ENCODE data around the gene TSEN54.
A peak's percentile ranks its signal among the peaks of the same experiment; 100 is the strongest.
"Not testable (repeated sequence)": the region's sequence is repeated elsewhere in the genome, so short reads cannot be mapped to it uniquely, and the experiment has no call there.

The TSEN54 gene

DNA sequence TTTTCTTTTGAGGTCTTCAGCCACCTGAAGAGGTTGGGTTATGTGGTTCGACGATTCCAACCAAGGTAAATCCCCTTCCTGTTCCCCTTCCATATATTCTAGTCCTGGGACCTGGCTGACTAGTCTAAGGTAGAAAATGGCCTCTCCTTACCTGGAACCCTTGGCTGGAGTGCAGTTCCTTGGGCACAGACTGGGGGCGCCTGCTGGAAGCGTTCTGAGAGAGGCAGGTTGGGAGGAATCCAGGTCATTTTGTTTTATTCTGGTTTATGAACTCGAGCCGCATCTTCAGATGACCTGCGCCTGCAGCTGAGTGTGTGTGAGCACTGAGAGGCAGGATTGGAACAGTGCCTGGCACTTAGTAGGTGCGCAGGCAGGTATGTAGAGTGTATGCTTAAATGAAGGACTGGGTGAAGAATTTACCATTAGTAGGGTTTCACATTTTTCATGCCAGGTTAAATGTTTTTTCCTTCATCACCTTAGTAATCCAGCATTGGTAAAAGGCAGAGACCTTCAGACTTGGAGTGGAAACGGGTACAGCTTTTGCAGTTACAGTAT is 2.7 kb downstream of the TSEN54 start:
- Histone ChIP-seq H3K4me1 (ENCODE audit: control insufficient read depth, insufficient read depth, low read length) (peaks cover 9% of the 10 kb centered on the region), H3K4me3 (ENCODE audit: low read length) (no peak overlapping the region), H3K36me3 (ENCODE audit: control insufficient read depth, insufficient read depth, low read length) (peaks cover 13% of the 10 kb centered on the region), H3K27ac (ENCODE audit: low read length) (no peak overlapping the region), H3K9me3 (ENCODE audit: control insufficient read depth, insufficient read depth, low read length) (no peaks in the 10 kb centered on the region), H3K27me3 (ENCODE audit: control insufficient read depth, insufficient read depth, low read length) (no peaks in the 10 kb centered on the region)
- WGBS (ENCODE audit: insufficient coverage, insufficient read length) = no CpG with 5 or more reads among the region's 9 CpGs
- DNase-seq (ENCODE audit: low read depth, low spot score) = no peak

DNA sequence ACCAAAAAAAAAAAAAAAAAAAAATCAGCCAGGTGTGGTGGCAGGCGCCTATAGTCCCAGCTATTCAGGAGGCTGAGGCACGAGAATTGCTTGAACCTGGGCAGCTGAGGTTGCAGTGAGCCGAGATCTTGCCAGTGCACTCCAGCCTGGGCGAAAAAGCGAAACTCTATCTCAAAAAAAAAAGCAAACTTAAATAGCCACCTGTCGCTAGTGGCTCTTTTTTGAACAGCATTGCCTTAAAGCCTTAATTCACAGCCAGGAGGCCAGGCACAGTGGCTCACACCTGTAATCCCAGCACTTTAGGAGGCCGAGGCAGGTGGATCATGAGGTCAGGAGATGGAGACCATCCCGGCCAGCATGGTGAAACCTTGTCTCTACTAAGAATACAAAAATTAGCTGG is 4.1 kb downstream of the TSEN54 start:
- peaks cover 13% of the 10 kb centered on the region for H3K36me3 ChIP-seq (ENCODE audit: control insufficient read depth, insufficient read depth, low read length)
- WGBS (ENCODE audit: insufficient coverage, insufficient read length) = no CpG with 5 or more reads among the region's 8 CpGs
- not testable (repeated sequence) for H3K4me1 ChIP-seq (ENCODE audit: control insufficient read depth, insufficient read depth, low read length); DNase-seq (ENCODE audit: low read depth, low spot score); H3K9me3 ChIP-seq (ENCODE audit: control insufficient read depth, insufficient read depth, low read length); H3K4me3 ChIP-seq (ENCODE audit: low read length); H3K27me3 ChIP-seq (ENCODE audit: control insufficient read depth, insufficient read depth, low read length); H3K27ac ChIP-seq (ENCODE audit: low read length)

DNA sequence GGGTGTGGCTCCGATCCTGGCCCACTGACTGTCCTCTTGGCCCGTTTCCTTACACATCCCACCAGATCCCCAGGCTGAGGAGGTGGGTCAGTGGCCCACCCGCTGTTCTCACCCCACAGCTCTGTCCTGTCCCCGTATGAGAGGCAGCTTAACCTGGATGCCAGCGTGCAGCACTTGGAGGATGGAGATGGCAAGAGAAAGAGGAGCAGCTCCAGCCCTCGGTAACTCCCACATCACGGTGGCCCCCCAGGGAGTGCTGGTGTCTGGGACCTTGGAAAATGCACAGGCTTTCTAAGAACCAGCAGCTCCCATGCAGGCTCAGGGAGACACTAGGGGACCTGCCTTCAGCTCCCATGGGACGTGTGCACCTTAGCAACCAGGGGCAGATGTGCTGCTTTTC is 5.0 kb downstream of the TSEN54 start:
- DNase-seq (ENCODE audit: low read depth, low spot score) = no peak
- no peaks in the 10 kb centered on the region for H3K9me3 ChIP-seq (ENCODE audit: control insufficient read depth, insufficient read depth, low read length)
- WGBS (ENCODE audit: insufficient coverage, insufficient read length) = no CpG with 5 or more reads among the region's 8 CpGs
- peaks cover 13% of the 10 kb centered on the region for H3K36me3 ChIP-seq (ENCODE audit: control insufficient read depth, insufficient read depth, low read length)
- H3K4me3 ChIP-seq (ENCODE audit: low read length) = no peak overlapping the region
- H3K4me1 ChIP-seq (ENCODE audit: control insufficient read depth, insufficient read depth, low read length) = peaks cover 4% of the 10 kb centered on the region
- no peaks in the 10 kb centered on the region for H3K27me3 ChIP-seq (ENCODE audit: control insufficient read depth, insufficient read depth, low read length)
- H3K27ac ChIP-seq (ENCODE audit: low read length) = no peak overlapping the region

DNA sequence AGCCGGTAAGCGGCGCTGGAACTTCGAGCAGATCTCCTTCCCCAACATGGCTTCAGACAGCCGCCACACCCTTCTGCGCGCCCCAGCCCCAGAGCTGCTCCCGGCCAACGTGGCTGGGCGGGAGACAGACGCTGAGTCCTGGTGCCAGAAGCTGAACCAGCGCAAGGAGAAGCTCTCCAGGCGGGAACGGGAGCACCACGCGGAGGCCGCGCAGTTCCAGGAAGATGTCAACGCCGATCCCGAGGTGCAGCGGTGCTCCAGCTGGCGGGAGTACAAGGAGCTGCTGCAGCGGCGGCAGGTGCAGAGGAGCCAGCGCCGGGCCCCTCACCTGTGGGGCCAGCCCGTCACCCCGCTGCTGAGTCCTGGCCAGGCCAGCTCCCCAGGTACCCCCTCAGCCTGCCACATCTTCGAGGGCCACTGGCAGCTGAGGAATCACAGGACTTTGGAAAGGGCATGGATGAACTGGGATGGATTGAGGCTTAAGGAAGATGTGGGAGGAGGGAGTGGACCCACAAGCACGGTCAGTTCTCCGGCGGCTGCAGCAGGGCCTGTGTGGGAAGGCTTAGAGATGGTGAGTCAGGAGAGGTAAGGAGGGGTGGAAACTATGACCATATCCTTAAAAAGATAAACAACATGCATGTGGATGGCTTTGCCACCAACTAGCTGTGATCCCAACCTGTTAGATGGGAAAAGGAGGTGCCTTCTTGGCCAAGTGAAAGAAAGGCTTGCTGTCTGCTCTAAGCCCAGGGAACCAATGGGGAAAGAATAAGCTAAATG is 5.8 kb downstream of the TSEN54 start:
- no peak overlapping the region for H3K27ac ChIP-seq (ENCODE audit: low read length)
- H3K9me3 ChIP-seq (ENCODE audit: control insufficient read depth, insufficient read depth, low read length) = no peaks in the 10 kb centered on the region
- H3K27me3 ChIP-seq (ENCODE audit: control insufficient read depth, insufficient read depth, low read length) = no peaks in the 10 kb centered on the region
- peaks cover 13% of the 10 kb centered on the region for H3K36me3 ChIP-seq (ENCODE audit: control insufficient read depth, insufficient read depth, low read length)
- H3K4me3 ChIP-seq (ENCODE audit: low read length) = no peak overlapping the region
- no peak for DNase-seq (ENCODE audit: low read depth, low spot score)
- WGBS (ENCODE audit: insufficient coverage, insufficient read length) = no CpG with 5 or more reads among the region's 33 CpGs
- H3K4me1 ChIP-seq (ENCODE audit: control insufficient read depth, insufficient read depth, low read length) = peaks cover 4% of the 10 kb centered on the region

DNA sequence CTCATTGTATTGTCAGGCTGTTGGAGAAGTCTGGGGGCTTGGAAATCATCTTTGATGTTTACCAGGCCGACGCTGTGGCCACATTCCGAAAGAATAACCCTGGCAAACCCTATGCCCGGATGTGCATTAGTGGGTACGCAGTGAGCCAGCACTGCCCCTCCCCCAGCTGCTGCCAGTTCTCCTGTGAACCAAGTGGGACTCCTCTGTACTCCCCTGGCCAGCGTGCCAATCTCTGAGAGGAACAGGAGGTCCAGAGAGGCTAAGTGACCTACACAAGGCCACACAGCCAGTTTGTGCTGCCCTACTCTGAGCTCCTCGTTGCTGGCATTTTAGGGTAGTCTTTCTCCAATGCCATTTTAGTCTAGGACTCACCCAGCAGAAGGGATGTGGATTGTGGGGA is 7.3 kb downstream of the TSEN54 start:
- no peak overlapping the region for H3K4me3 ChIP-seq (ENCODE audit: low read length)
- WGBS (ENCODE audit: insufficient coverage, insufficient read length) = no CpG with 5 or more reads among the region's 7 CpGs
- H3K27me3 ChIP-seq (ENCODE audit: control insufficient read depth, insufficient read depth, low read length) = no peaks in the 10 kb centered on the region
- H3K36me3 ChIP-seq (ENCODE audit: control insufficient read depth, insufficient read depth, low read length) = peaks cover 13% of the 10 kb centered on the region
- H3K4me1 ChIP-seq (ENCODE audit: control insufficient read depth, insufficient read depth, low read length) = no peaks in the 10 kb centered on the region
- DNase-seq (ENCODE audit: low read depth, low spot score) = no peak
- no peak overlapping the region for H3K27ac ChIP-seq (ENCODE audit: low read length)
- H3K9me3 ChIP-seq (ENCODE audit: control insufficient read depth, insufficient read depth, low read length) = no peaks in the 10 kb centered on the region

GRCh38 chr17:75524269-75524969 is 8.1 kb downstream of the TSEN54 start:
- Histone ChIP-seq H3K4me3 (ENCODE audit: low read length) (peak overlapping the region; percentile 73; the same call in 1 of the 2 replicates), H3K27me3 (ENCODE audit: control insufficient read depth, insufficient read depth, low read length) (no peaks in the 10 kb centered on the region), H3K9me3 (ENCODE audit: control insufficient read depth, insufficient read depth, low read length) (no peaks in the 10 kb centered on the region), H3K27ac (ENCODE audit: low read length) (no peak overlapping the region), H3K36me3 (ENCODE audit: control insufficient read depth, insufficient read depth, low read length) (peaks cover 10% of the 10 kb centered on the region), H3K4me1 (ENCODE audit: control insufficient read depth, insufficient read depth, low read length) (no peaks in the 10 kb centered on the region)
- no CpG with 5 or more reads among the region's 24 CpGs for WGBS (ENCODE audit: insufficient coverage, insufficient read length)
- DNase-seq (ENCODE audit: low read depth, low spot score) = no peak

DNA sequence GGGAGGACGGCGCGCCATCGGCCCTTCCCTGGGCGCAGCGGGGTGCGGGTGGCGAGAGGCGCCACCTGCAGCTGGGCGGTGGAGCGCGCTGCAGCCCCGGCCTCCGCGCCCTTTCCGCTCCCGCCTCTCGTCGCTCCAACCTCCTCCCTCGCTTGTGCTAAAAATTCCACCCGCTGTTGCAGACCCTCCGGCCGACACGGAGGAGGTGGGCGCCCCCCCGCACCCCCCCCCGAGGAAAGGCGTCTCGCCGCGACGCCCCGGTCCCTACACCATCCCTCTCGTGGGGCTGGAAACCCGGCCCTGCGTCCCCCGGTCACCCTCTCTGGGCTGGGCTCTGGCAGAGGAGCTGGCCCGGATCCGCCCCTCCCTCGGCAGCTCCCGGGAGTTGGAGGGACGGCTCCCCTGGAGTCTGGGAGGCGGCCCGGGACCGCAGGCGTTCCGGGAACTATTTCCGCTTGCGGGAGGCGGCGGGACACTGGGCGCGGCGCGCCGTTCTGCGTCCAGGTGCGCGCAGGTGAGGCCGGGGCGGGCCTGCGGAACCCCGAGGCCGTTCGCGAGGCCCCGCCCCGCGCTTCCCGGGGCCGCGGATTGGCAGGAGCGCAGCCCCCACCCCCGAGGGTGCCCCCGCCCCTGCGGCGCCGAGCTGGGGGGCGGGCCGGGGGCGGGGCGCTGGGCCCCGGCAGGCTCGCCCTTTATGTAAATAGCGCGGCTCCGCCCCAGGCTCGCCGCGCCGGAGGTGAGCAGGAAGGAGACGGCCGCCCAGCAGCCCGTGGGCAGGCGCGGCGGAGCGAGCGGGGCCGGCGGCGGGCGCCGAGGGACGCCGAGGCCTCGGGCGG is 8.9 kb downstream of the TSEN54 start, which contains the start of gene LLGL2:
LLGL2 (plus strand) TSS at position 728 of the 836 bp plus-strand sequence. CDS start 17,730 bp downstream, outside the sequence.
- Histone ChIP-seq H3K27me3 (ENCODE audit: control insufficient read depth, insufficient read depth, low read length) (no peaks in the 10 kb centered on the region), H3K4me3 (ENCODE audit: low read length) (peak within 1 kb of the TSS; percentile 73), H3K27ac (ENCODE audit: low read length) (no peak within 1 kb of the TSS), H3K9me3 (ENCODE audit: control insufficient read depth, insufficient read depth, low read length) (no peaks in the 10 kb centered on the region), H3K36me3 (ENCODE audit: control insufficient read depth, insufficient read depth, low read length) (peaks cover 10% of the 10 kb centered on the region), H3K4me1 (ENCODE audit: control insufficient read depth, insufficient read depth, low read length) (no peaks in the 10 kb centered on the region)
- peak; percentile 73 for DNase-seq (ENCODE audit: low read depth, low spot score)
- no CpG with 5 or more reads among the region's 108 CpGs for WGBS (ENCODE audit: insufficient coverage, insufficient read length)

DNA sequence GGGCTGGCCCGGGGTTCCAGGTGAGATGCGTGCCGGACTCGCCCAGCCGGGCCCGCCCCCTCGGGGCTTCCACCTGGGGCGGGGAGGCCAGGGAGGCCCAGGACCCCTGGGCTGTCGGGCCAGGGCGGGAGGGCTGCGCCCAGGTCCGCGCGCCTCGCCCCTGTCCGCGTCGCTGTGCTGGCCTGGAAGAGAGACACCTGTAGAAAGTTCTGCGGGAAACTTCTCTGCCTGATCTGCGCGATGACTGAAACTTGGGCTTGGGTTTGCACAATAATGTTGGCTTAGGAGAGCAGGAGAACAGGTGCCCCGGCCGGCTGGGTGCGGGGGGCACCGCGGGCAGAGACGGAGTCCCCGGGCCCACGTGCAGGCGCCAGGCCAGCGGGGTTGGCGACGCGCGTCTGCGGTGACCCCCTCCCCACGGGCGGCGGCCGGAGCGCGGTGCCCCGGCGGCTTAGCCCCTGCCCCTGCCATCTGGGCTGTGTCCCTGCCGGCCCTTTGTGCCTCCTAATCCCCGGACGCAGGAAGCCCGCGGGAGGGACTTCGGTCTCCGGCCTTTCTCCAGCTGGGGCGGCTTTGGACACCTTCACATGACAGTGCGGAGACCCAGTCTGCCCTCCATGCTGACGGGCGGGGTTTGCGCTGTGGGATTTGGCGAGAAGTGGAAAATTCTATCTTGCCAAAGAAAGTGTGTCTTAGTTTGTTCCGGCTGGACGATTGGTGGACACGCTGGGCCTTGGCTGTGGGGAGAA is 9.7 kb downstream of the TSEN54 start:
- no peaks in the 10 kb centered on the region for H3K9me3 ChIP-seq (ENCODE audit: control insufficient read depth, insufficient read depth, low read length)
- H3K36me3 ChIP-seq (ENCODE audit: control insufficient read depth, insufficient read depth, low read length) = peaks cover 10% of the 10 kb centered on the region
- peak overlapping the region; percentile 68 for H3K4me3 ChIP-seq (ENCODE audit: low read length)
- no peaks in the 10 kb centered on the region for H3K27me3 ChIP-seq (ENCODE audit: control insufficient read depth, insufficient read depth, low read length)
- DNase-seq (ENCODE audit: low read depth, low spot score) = no peak
- no peak overlapping the region for H3K27ac ChIP-seq (ENCODE audit: low read length)
- H3K4me1 ChIP-seq (ENCODE audit: control insufficient read depth, insufficient read depth, low read length) = peaks cover 2% of the 10 kb centered on the region; the same call in 1 of the 2 replicates
- WGBS (ENCODE audit: insufficient coverage, insufficient read length) = no CpG with 5 or more reads among the region's 60 CpGs

GRCh38 chr17:75526555-75527270 is 10.4 kb downstream of the TSEN54 start:
- peak overlapping the region; percentile 68; the same call in 1 of the 2 replicates for H3K4me3 ChIP-seq (ENCODE audit: low read length)
- no CpG with 5 or more reads among the region's 13 CpGs for WGBS (ENCODE audit: insufficient coverage, insufficient read length)
- H3K27ac ChIP-seq (ENCODE audit: low read length) = no peak overlapping the region
- H3K4me1 ChIP-seq (ENCODE audit: control insufficient read depth, insufficient read depth, low read length) = peaks cover 3% of the 10 kb centered on the region; the same call in 1 of the 2 replicates
- H3K36me3 ChIP-seq (ENCODE audit: control insufficient read depth, insufficient read depth, low read length) = peaks cover 8% of the 10 kb centered on the region; the same call in 1 of the 2 replicates
- H3K27me3 ChIP-seq (ENCODE audit: control insufficient read depth, insufficient read depth, low read length) = no peaks in the 10 kb centered on the region
- no peaks in the 10 kb centered on the region for H3K9me3 ChIP-seq (ENCODE audit: control insufficient read depth, insufficient read depth, low read length)
- no peak for DNase-seq (ENCODE audit: low read depth, low spot score)
